Loucy (cell line): ENCODE data around the gene PRCP.

Experiments used
- H2AFZ ChIP-seq: fragments of 200-600 bp; sonication (generic); 2 replicates; pipeline ENCODE4 v1.6.0; 2016; ENCODE audit warnings: antibody characterized with exemption, mild to moderate bottlenecking, low read length, moderate library complexity
- H3F3A ChIP-seq: fragments of 200-600 bp; 2 replicates; pipeline ENCODE4 v1.6.0; 2016; ENCODE audit warnings: antibody characterized with exemption, low read depth, mild to moderate bottlenecking
- H3K27me3 ChIP-seq: fragments of 200-600 bp; sonication (generic); 2 replicates; pipeline ENCODE4 v1.6.1; 2014; ENCODE audit warnings: low read length, mild to moderate bottlenecking; ENCODE audit not compliant: insufficient read depth, poor library complexity, severe bottlenecking
- H3K36me3 ChIP-seq: fragments of 200-600 bp; sonication (generic); 2 replicates; pipeline ENCODE4 v1.6.1; 2016; ENCODE audit warnings: low read length; ENCODE audit not compliant: insufficient read depth
- H3K4me1 ChIP-seq: fragments of 200-600 bp; sonication (generic); 2 replicates; pipeline ENCODE4 v1.5.1; 2014; ENCODE audit warnings: low read length, mild to moderate bottlenecking; ENCODE audit not compliant: insufficient read depth, poor library complexity, severe bottlenecking
- H3K4me2 ChIP-seq: fragments of 200-600 bp; sonication (generic); 2 replicates; pipeline ENCODE4 v1.6.0; 2014; ENCODE audit warnings: antibody characterized with exemption, low read length, low read depth, mild to moderate bottlenecking; ENCODE audit not compliant: poor library complexity, severe bottlenecking
- H3K4me3 ChIP-seq: fragments of 200-600 bp; sonication (generic); 2 replicates; pipeline ENCODE4 v1.5.1; 2014; ENCODE audit warnings: low read length, mild to moderate bottlenecking, mixed read lengths; ENCODE audit not compliant: poor library complexity, severe bottlenecking
- H3K79me2 ChIP-seq: fragments of 200-600 bp; sonication (generic); 2 replicates; pipeline ENCODE4 v1.6.1; 2014; ENCODE audit warnings: low read length; ENCODE audit not compliant: insufficient read depth
- H3K9ac ChIP-seq: fragments of 200-600 bp; sonication (generic); 2 replicates; pipeline ENCODE4 v1.6.0; 2014; ENCODE audit warnings: mild to moderate bottlenecking, low read depth, low read length, moderate library complexity; ENCODE audit not compliant: poor library complexity, severe bottlenecking
- H3K9me2 ChIP-seq: fragments of 200-600 bp; sonication (generic); replicated peaks from 2 replicates; pipeline ENCODE4 v1.6.1; 2016; ENCODE audit warnings: low read depth, low read length, mixed read lengths
- H3K9me3 ChIP-seq: fragments of 200-600 bp; sonication (generic); 2 replicates; pipeline ENCODE4 v1.6.1; 2014; ENCODE audit warnings: mild to moderate bottlenecking, antibody characterized with exemption, low read length, low read depth; ENCODE audit not compliant: insufficient read depth
- H4K20me1 ChIP-seq: fragments of 200-600 bp; sonication (generic); 2 replicates; pipeline ENCODE4 v1.6.0; 2014; ENCODE audit warnings: antibody characterized with exemption, low read length, mild to moderate bottlenecking; ENCODE audit not compliant: insufficient read depth, poor library complexity, severe bottlenecking
- EZH2phosphoT487 ChIP-seq: fragments of 200-600 bp; IDR thresholded peaks from 2 replicates; pipeline ENCODE4 v1.6.1; 2018; ENCODE audit warnings: antibody characterized with exemption, mild to moderate bottlenecking, moderate library complexity, borderline replicate concordance
- TF ChIP-seq, protein P1 (sequence below): fragments of 200-600 bp; sonication (generic); conservative IDR thresholded peaks from 2 replicates; pipeline ENCODE4 v1.5.1; 2014; ENCODE audit warnings: mild to moderate bottlenecking, antibody characterized with exemption, low read length

PRCP gene

DNA sequence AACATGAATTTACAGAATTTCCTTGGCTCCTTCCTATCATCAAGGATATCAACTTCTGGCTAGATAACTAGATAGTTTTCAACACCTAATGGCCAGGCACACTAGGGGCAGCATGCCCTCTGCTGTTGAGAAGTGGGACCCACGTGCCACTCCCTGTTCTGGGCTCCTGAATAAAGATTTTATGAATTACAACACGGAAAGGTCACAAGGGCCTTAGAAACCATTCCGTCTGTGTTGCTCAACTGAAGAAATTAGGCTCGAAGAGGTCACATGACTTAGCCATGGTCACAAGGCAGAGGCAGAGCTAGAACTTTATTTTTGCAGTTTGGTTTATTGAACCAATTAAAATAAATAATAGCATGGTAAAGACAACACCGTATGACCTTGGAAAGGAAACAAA, 36.0 kb downstream of the PRCP start:
- Histone ChIP-seq H3K79me2 (no peaks in the 10 kb centered on the region), H4K20me1 (no peaks in the 10 kb centered on the region), H3K4me3 (no peak overlapping the region), H3K4me1 (no peaks in the 10 kb centered on the region), H3K36me3 (no peaks in the 10 kb centered on the region), H2AFZ (0 out of 2 replicates have a peak overlapping the region, but pooled peaks have one; percentile 48), H3K9me2 (no peaks in the 10 kb centered on the region), H3K9ac (no peak overlapping the region), H3K4me2 (no peak overlapping the region), H3F3A (no peaks in the 10 kb centered on the region), H3K9me3 (no peaks in the 10 kb centered on the region), H3K27me3 (no peaks in the 10 kb centered on the region)
- TF ChIP-seq, protein P1, sequence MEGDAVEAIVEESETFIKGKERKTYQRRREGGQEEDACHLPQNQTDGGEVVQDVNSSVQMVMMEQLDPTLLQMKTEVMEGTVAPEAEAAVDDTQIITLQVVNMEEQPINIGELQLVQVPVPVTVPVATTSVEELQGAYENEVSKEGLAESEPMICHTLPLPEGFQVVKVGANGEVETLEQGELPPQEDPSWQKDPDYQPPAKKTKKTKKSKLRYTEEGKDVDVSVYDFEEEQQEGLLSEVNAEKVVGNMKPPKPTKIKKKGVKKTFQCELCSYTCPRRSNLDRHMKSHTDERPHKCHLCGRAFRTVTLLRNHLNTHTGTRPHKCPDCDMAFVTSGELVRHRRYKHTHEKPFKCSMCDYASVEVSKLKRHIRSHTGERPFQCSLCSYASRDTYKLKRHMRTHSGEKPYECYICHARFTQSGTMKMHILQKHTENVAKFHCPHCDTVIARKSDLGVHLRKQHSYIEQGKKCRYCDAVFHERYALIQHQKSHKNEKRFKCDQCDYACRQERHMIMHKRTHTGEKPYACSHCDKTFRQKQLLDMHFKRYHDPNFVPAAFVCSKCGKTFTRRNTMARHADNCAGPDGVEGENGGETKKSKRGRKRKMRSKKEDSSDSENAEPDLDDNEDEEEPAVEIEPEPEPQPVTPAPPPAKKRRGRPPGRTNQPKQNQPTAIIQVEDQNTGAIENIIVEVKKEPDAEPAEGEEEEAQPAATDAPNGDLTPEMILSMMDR, result peak; percentile 90
- TF ChIP-seq EZH2phosphoT487, result no peak

DNA sequence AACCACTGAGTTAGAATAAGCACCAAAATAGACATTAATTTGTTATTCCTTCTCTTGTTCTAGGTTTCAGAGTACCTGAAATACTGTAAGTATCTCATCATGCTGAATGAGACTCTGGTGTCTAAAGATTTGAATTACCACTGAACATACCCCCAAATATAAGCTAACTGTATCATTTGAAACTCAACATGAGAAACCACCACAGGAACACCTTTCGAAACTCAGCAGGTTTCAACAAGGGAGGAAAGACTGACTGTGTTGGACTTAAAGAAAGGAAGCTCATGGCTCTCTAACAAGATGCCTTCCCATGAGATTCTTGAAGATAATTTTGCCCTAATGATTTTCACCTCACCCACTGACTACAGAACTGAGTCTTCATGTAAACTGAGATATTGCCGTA, 37.0 kb downstream of the PRCP start:
- no peak overlapping the region for H3K9ac ChIP-seq
- H3K4me2 ChIP-seq, result no peak overlapping the region
- H2AFZ ChIP-seq, result peak overlapping the region; percentile 29; the same call in 1 of the 2 replicates

DNA sequence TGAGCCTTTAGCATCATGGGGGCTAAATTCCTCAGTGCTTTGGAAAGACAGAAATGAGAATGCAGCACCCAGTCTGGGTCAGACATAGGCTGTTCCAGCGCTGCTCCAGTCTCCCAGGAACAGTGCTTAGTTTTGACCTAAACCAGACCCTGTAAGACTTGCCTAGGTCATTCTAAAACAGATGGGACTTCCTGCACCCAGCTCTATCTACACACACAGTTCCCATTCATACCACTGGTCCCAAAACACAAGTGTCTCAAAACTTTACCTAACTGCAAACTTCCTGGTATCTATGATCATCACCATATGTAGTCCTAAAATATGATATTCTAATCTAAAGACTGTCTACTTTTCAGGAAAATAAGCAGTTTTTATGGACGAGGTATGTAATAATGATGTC, 37.9 kb downstream of the PRCP start:
- Histone ChIP-seq H3K4me2 (no peak overlapping the region), H3K79me2 (no peaks in the 10 kb centered on the region), H3K4me3 (no peak overlapping the region), H3F3A (no peaks in the 10 kb centered on the region), H3K9me2 (no peaks in the 10 kb centered on the region), H3K4me1 (no peaks in the 10 kb centered on the region), H4K20me1 (no peaks in the 10 kb centered on the region), H3K9ac (no peak overlapping the region), H2AFZ (no peak overlapping the region), H3K9me3 (no peaks in the 10 kb centered on the region), H3K27me3 (no peaks in the 10 kb centered on the region), H3K36me3 (no peaks in the 10 kb centered on the region)
- TF ChIP-seq EZH2phosphoT487, result no peak
- TF ChIP-seq, protein P1, result no peak

More for the DNA sequence above, 37.0 kb downstream of the PRCP start:
- H3K9me2 ChIP-seq, result no peaks in the 10 kb centered on the region
- H3K79me2 ChIP-seq, result no peaks in the 10 kb centered on the region
- no peak overlapping the region for H3K4me3 ChIP-seq
- H4K20me1 ChIP-seq, result no peaks in the 10 kb centered on the region
- H3F3A ChIP-seq, result no peaks in the 10 kb centered on the region
- no peaks in the 10 kb centered on the region for H3K27me3 ChIP-seq
- no peaks in the 10 kb centered on the region for H3K36me3 ChIP-seq
- no peaks in the 10 kb centered on the region for H3K4me1 ChIP-seq
- no peak for TF ChIP-seq EZH2phosphoT487
- TF ChIP-seq, protein P1, result no peak
- no peaks in the 10 kb centered on the region for H3K9me3 ChIP-seq
